ENCODE measurements around the gene CDKN2D.

CDKN2D gene

GRCh38 chr19:10566408-10566657 is 2.4 kb downstream of the CDKN2D start:
- H3K27ac ChIP-seq = no peak overlapping the region
- no peak for TF ChIP-seq CTCF (conservative IDR thresholded peaks at IDR 0.05)

- 0 out of 2 replicates have a peak, but pooled peaks have one; percentile 16 for TF ChIP-seq CTCF (conservative IDR thresholded peaks at IDR 0.05)
These were observed 3.0 kb downstream of the CDKN2D start, which contains the start of gene KRI1 for GRCh38 chr19:10565567-10566407. Gene KRI1, minus strand, starts transcription at chr19:10566010. Its CDS starts 11 bp downstream, at chr19:10565999.

GRCh38 chr19:10565028-10565566 is 3.7 kb downstream of the CDKN2D start:
- H3K27ac ChIP-seq = peak overlapping the region; percentile 81
- peak; percentile 37 for TF ChIP-seq CTCF (conservative IDR thresholded peaks at IDR 0.05)

More at GRCh38 chr19:10565567-10566407, 3.0 kb downstream of the CDKN2D start, which contains the start of gene KRI1:
- H3K27ac ChIP-seq = peak within 1 kb of the TSS; percentile 81

GRCh38 chr19:10562609-10563008 is 6.2 kb downstream of the CDKN2D start:
- H3K27ac ChIP-seq = no peak overlapping the region
- no peak for TF ChIP-seq CTCF (conservative IDR thresholded peaks at IDR 0.05)

- H3K27ac ChIP-seq = no peak overlapping the region
- TF ChIP-seq CTCF (conservative IDR thresholded peaks at IDR 0.05) = no peak
These were observed 8.6 kb downstream of the CDKN2D start for GRCh38 chr19:10560154-10560553.

- no peak for TF ChIP-seq CTCF (conservative IDR thresholded peaks at IDR 0.05)
- no peak overlapping the region for H3K27ac ChIP-seq
These were observed 11.1 kb downstream of the CDKN2D start for GRCh38 chr19:10557603-10558197.

GRCh38 chr19:10555610-10555973 is 13.2 kb downstream of the CDKN2D start:
- TF ChIP-seq CTCF (conservative IDR thresholded peaks at IDR 0.05) = no peak
- H3K27ac ChIP-seq = no peak overlapping the region

Data from VCaP (cell line).